K562 (cell line): ENCODE data around the gene TMEM117. TPM values are rescaled to one million over a fixed set of nuclear protein-coding genes. Genes with fewer than 3 reads are reported as not detected.

Source experiments
- CREBBP ChIP-seq: IDR thresholded peaks from one replicate; pipeline ENCODE4 v1.6.1; 2012; ENCODE audit warnings: low read depth, mild to moderate bottlenecking, control low read depth, inconsistent platforms, low read length
- GATAD2B ChIP-seq: fragments of 450-650 bp; IDR thresholded peaks from 2 replicates; pipeline ENCODE4 v1.6.1; 2017; ENCODE audit warnings: mild to moderate bottlenecking, borderline replicate concordance
- NBN ChIP-seq: fragments of 450-650 bp; IDR thresholded peaks from 2 replicates; pipeline ENCODE4 v1.6.1; 2016; ENCODE audit warnings: low read depth, mild to moderate bottlenecking
- NCOA2 ChIP-seq, 2 experiments: fragments of 450-650 bp; IDR thresholded peaks; 2 replicates each; pipeline ENCODE4 v1.6.1; 2018; ENCODE audit warnings: mild to moderate bottlenecking in 2 of 2, moderate library complexity in 1 of 2; ENCODE audit not compliant: partially characterized antibody in 2 of 2
- PYGO2 ChIP-seq: fragments of 450-650 bp; IDR thresholded peaks from 2 replicates; pipeline ENCODE4 v1.6.1; 2016; ENCODE audit warnings: mild to moderate bottlenecking, missing genetic modification characterization, moderate library complexity, missing compliant biosample characterization
- ZNF316 ChIP-seq: fragments of 450-650 bp; IDR thresholded peaks from 2 replicates; pipeline ENCODE4 v1.6.1; 2016
- polyA plus RNA-seq, 8 experiments: library from polyadenylated mRNA; depleted of rRNA in 4 of 8; stranded (reverse) in 5 of 8; unstranded in 3 of 8; fragments of >200 nt; fragmentation: Nextera tagmentation in 2 of 8; fragmentation: Illumina TruSeq in 1 of 8; extraction: Ambion mirVana in 2 of 8; extraction: Trizol in 1 of 8; gene quantifications; 2 replicates each; pipeline versions ENCODE4 v1.2.1 to v1.2.3, GENCODE V29; 2011 to 2014; ENCODE audit warnings: inconsistent platforms in 1 of 8, missing spikeins in 1 of 8
- total RNA-seq, 7 experiments: library from RNA; depleted of rRNA in 6 of 7; stranded (reverse); fragments of >200 nt in 6 of 7; fragmentation: Illumina TruSeq in 2 of 7; extraction: Trizol in 2 of 7; gene quantifications; 2 replicates each; pipeline versions ENCODE4 v1.2.1 to v1.2.3, GENCODE V29; 2011 to 2021; ENCODE audit warnings: low replicate concordance in 1 of 7
- TF ChIP-seq, protein P1 (sequence below): IDR thresholded peaks from 3 replicates; pipeline ENCODE4 v1.6.1; 2011; ENCODE audit warnings: borderline replicate concordance, mild to moderate bottlenecking, moderate library complexity; ENCODE audit not compliant: insufficient read length; ENCODE audit errors: extremely low read depth
- TF ChIP-seq, protein P2 (sequence below): fragments of 450-650 bp; IDR thresholded peaks from 2 replicates; pipeline ENCODE4 v1.6.1; 2017; ENCODE audit warnings: antibody characterized with exemption
- TF ChIP-seq, protein P3 (sequence below): fragments of 250-450 bp; sonication (Bioruptor Pico); IDR thresholded peaks from 2 replicates; pipeline ENCODE4 v1.4.0; 2020
- TF ChIP-seq, protein P4 (sequence below): fragments of 450-650 bp; IDR thresholded peaks from 2 replicates; pipeline ENCODE4 v1.7.0; 2016; ENCODE audit warnings: borderline replicate concordance
- TF ChIP-seq, protein P5 (sequence below), 2 experiments: IDR thresholded peaks; 2 replicates each; pipeline ENCODE4 v1.6.1; 2011; ENCODE audit warnings: borderline replicate concordance in 1 of 2, control low read depth in 1 of 2, low read depth in 1 of 2, low read length in 1 of 2, mild to moderate bottlenecking in 1 of 2, mixed read lengths in 1 of 2, moderate library complexity in 1 of 2; ENCODE audit not compliant: insufficient read depth in 1 of 2, insufficient read length in 1 of 2, poor library complexity in 1 of 2, severe bottlenecking in 1 of 2; ENCODE audit errors: extremely low read depth in 1 of 2

Gene TMEM117
- total and polyA plus RNA-seq, 9 of the 15 experiments (the other 6 are each of a cell fraction or from before 2014, with no cell fraction given): 0.31 to 2.8 (median 1.0) TPM

DNA sequence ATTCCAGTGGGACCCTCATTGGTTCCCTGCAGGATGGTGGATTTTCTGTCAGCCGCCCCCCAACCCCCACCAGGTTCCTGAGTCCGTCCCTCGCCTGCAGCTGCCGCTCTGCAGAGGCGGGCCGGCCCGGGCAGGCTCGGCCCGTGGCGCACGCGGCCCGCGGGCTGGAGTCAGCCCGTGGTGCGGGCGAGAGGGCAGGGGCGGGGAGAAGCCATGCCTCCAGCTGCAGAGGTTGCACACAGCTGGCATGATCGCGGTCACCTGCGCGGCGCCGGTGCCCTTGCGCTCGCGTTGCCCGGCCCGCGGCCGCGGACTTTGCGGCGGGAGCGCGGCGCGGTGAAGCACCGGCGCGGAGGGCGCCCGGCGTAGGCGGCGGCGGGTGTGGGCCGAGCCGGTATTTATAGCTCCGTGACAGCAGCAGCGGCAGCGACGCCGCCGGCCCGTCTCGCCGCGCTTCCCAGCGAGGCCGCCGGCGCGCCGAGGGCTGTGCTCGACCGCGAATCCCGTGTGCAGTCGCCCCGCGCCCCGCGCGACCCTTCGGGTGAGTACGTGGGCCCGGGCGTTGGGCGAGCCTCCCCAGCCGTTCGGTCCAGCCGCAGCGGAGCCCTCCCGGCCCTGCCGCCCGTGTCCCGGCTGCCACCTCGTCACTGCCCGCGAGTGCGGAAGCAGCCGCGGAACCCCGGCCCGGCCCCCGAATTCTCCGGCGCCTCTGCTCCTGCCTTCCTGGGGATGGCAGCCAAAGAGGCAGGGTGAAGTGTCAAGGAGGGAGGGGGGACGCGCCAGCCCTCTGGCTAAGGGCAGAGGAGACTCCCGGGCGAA lies at the start of gene TMEM117 (continued):
- TF ChIP-seq, protein P1, sequence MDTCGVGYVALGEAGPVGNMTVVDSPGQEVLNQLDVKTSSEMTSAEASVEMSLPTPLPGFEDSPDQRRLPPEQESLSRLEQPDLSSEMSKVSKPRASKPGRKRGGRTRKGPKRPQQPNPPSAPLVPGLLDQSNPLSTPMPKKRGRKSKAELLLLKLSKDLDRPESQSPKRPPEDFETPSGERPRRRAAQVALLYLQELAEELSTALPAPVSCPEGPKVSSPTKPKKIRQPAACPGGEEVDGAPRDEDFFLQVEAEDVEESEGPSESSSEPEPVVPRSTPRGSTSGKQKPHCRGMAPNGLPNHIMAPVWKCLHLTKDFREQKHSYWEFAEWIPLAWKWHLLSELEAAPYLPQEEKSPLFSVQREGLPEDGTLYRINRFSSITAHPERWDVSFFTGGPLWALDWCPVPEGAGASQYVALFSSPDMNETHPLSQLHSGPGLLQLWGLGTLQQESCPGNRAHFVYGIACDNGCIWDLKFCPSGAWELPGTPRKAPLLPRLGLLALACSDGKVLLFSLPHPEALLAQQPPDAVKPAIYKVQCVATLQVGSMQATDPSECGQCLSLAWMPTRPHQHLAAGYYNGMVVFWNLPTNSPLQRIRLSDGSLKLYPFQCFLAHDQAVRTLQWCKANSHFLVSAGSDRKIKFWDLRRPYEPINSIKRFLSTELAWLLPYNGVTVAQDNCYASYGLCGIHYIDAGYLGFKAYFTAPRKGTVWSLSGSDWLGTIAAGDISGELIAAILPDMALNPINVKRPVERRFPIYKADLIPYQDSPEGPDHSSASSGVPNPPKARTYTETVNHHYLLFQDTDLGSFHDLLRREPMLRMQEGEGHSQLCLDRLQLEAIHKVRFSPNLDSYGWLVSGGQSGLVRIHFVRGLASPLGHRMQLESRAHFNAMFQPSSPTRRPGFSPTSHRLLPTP: no peak
- no peak for TF ChIP-seq ZNF316
- TF ChIP-seq, protein P2, sequence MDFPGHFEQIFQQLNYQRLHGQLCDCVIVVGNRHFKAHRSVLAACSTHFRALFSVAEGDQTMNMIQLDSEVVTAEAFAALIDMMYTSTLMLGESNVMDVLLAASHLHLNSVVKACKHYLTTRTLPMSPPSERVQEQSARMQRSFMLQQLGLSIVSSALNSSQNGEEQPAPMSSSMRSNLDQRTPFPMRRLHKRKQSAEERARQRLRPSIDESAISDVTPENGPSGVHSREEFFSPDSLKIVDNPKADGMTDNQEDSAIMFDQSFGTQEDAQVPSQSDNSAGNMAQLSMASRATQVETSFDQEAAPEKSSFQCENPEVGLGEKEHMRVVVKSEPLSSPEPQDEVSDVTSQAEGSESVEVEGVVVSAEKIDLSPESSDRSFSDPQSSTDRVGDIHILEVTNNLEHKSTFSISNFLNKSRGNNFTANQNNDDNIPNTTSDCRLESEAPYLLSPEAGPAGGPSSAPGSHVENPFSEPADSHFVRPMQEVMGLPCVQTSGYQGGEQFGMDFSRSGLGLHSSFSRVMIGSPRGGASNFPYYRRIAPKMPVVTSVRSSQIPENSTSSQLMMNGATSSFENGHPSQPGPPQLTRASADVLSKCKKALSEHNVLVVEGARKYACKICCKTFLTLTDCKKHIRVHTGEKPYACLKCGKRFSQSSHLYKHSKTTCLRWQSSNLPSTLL: no peak
- TF ChIP-seq CREBBP: no peak
- TF ChIP-seq, protein P3, sequence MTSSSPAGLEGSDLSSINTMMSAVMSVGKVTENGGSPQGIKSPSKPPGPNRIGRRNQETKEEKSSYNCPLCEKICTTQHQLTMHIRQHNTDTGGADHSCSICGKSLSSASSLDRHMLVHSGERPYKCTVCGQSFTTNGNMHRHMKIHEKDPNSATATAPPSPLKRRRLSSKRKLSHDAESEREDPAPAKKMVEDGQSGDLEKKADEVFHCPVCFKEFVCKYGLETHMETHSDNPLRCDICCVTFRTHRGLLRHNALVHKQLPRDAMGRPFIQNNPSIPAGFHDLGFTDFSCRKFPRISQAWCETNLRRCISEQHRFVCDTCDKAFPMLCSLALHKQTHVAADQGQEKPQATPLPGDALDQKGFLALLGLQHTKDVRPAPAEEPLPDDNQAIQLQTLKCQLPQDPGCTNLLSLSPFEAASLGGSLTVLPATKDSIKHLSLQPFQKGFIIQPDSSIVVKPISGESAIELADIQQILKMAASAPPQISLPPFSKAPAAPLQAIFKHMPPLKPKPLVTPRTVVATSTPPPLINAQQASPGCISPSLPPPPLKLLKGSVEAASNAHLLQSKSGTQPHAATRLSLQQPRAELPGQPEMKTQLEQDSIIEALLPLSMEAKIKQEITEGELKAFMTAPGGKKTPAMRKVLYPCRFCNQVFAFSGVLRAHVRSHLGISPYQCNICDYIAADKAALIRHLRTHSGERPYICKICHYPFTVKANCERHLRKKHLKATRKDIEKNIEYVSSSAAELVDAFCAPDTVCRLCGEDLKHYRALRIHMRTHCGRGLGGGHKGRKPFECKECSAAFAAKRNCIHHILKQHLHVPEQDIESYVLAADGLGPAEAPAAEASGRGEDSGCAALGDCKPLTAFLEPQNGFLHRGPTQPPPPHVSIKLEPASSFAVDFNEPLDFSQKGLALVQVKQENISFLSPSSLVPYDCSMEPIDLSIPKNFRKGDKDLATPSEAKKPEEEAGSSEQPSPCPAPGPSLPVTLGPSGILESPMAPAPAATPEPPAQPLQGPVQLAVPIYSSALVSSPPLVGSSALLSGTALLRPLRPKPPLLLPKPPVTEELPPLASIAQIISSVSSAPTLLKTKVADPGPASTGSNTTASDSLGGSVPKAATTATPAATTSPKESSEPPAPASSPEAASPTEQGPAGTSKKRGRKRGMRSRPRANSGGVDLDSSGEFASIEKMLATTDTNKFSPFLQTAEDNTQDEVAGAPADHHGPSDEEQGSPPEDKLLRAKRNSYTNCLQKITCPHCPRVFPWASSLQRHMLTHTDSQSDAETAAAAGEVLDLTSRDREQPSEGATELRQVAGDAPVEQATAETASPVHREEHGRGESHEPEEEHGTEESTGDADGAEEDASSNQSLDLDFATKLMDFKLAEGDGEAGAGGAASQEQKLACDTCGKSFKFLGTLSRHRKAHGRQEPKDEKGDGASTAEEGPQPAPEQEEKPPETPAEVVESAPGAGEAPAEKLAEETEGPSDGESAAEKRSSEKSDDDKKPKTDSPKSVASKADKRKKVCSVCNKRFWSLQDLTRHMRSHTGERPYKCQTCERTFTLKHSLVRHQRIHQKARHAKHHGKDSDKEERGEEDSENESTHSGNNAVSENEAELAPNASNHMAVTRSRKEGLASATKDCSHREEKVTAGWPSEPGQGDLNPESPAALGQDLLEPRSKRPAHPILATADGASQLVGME: no peak
- no peak for TF ChIP-seq NCOA2 (IDR thresholded peaks at IDR 0.05; ENCODE audit: partially characterized antibody in 2 of 2)
- TF ChIP-seq GATAD2B: peak; percentile 76; the same call in 1 of the 2 replicates
- TF ChIP-seq, protein P4, sequence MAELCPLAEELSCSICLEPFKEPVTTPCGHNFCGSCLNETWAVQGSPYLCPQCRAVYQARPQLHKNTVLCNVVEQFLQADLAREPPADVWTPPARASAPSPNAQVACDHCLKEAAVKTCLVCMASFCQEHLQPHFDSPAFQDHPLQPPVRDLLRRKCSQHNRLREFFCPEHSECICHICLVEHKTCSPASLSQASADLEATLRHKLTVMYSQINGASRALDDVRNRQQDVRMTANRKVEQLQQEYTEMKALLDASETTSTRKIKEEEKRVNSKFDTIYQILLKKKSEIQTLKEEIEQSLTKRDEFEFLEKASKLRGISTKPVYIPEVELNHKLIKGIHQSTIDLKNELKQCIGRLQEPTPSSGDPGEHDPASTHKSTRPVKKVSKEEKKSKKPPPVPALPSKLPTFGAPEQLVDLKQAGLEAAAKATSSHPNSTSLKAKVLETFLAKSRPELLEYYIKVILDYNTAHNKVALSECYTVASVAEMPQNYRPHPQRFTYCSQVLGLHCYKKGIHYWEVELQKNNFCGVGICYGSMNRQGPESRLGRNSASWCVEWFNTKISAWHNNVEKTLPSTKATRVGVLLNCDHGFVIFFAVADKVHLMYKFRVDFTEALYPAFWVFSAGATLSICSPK: no peak
- TF ChIP-seq NBN: no peak
- TF ChIP-seq, protein P5, sequence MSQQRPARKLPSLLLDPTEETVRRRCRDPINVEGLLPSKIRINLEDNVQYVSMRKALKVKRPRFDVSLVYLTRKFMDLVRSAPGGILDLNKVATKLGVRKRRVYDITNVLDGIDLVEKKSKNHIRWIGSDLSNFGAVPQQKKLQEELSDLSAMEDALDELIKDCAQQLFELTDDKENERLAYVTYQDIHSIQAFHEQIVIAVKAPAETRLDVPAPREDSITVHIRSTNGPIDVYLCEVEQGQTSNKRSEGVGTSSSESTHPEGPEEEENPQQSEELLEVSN (IDR thresholded peaks at IDR 0.05; ENCODE audit: borderline replicate concordance in 1 of 2, extremely low read depth in 1 of 2, insufficient read depth in 1 of 2, insufficient read length in 1 of 2, low read depth in 1 of 2, low read length in 1 of 2, poor library complexity in 1 of 2, severe bottlenecking in 1 of 2): peak; percentile 61 to 86
- no peak for TF ChIP-seq PYGO2
